RWPE1 (cell line): ENCODE measurements around the gene COPG1.

Experiments used
- CTCF ChIA-PET: fragments of 350-600 bp; sonication (Branson Sonifier 250); formaldehyde crosslinking; extraction: SDS; loops from one replicate; lab custom pipeline; 2021; lab: Yijun Ruan, JAX
- POLR2A ChIA-PET: fragments of 400-600 bp; formaldehyde crosslinking; extraction: SDS; loops from one replicate; lab custom pipeline; 2020; ENCODE audit warnings: antibody characterized with exemption; ENCODE audit not compliant: low non-redundant PET; lab: Yijun Ruan, JAX
- DNase-seq: peaks from one replicate; pipeline ENCODE4 v3.0.0; 2012; ENCODE audit warnings: low spot score
- H3K27ac ChIP-seq: fragments of 450-650 bp; 2 replicates; pipeline ENCODE4 v1.5.1; 2017
- TF ChIP-seq, protein P1 (sequence below): fragments of 450-650 bp; conservative IDR thresholded peaks from 2 replicates; pipeline ENCODE4 v1.5.1; 2017; ENCODE audit warnings: low read depth, mild to moderate bottlenecking

COPG1 gene

DNA sequence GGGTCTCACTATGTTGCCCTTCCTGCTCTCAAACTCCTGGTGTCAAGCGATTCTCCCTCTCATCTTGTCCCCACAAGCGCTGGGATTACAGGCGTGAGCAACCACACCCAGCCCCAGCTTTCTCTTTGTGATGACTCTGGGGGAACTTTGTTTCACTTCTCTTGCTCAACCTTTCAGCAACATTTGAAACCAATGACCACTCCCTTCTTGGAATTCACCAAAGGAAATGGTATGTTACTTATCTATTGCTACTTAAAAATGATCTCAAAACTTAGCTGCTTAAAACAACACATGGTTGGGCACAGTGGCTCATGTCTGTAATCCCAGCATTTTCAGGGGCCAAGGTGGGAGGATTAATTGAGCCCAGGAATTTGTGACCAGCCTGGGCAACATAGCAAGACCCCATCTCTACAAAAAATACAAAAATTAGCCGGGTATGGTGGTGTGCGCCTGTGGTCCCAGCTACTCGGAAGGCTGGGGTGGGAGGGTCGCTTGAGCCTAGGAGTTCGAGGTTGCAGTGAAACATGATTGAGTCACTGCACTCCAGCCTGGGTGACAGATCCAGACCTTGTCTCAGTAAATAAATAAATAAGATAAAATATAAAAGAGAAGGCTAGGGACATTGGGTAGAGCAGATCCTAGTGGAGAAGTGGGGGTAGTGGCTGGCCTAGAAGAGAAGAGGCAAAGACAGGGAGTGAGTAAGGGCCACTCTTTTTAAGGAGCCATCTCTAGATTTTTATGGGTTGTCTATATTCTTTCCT, 10.3 kb upstream of the COPG1 start:
- TF ChIP-seq, protein P1, sequence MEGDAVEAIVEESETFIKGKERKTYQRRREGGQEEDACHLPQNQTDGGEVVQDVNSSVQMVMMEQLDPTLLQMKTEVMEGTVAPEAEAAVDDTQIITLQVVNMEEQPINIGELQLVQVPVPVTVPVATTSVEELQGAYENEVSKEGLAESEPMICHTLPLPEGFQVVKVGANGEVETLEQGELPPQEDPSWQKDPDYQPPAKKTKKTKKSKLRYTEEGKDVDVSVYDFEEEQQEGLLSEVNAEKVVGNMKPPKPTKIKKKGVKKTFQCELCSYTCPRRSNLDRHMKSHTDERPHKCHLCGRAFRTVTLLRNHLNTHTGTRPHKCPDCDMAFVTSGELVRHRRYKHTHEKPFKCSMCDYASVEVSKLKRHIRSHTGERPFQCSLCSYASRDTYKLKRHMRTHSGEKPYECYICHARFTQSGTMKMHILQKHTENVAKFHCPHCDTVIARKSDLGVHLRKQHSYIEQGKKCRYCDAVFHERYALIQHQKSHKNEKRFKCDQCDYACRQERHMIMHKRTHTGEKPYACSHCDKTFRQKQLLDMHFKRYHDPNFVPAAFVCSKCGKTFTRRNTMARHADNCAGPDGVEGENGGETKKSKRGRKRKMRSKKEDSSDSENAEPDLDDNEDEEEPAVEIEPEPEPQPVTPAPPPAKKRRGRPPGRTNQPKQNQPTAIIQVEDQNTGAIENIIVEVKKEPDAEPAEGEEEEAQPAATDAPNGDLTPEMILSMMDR, result no peak
- ChIA-PET POLR2A (interaction anchor here (1.2 kb wide), 1 partner anchor 56 kb away, joined by 8 read pairs; the partner anchor contains the start of gene CNBP), CTCF (interaction anchor here (0.9 kb wide), 1 partner anchor 14 kb away, joined by 4 read pairs; no protein-coding TSS in a partner anchor)
- peak overlapping the region; percentile 84 for H3K27ac ChIP-seq
- no peak for DNase-seq

- ChIA-PET POLR2A (interaction anchor here (0.7 to 1.2 kb wide), 2 partner anchors 57 to 58 kb away, joined by 5 to 8 read pairs; partner anchors contain the start of gene CNBP), CTCF (interaction anchor here (0.6 to 1.0 kb wide), 4 partner anchors 38 to 104 kb away, joined by 3 to 4 read pairs (median 3); no protein-coding TSS in a partner anchor)
- TF ChIP-seq, protein P1, result no peak
- no peak for DNase-seq
- peak overlapping the region; percentile 84 for H3K27ac ChIP-seq
Observed at GRCh38 chr3:129239991-129240390, 9.4 kb upstream of the COPG1 start.

DNA sequence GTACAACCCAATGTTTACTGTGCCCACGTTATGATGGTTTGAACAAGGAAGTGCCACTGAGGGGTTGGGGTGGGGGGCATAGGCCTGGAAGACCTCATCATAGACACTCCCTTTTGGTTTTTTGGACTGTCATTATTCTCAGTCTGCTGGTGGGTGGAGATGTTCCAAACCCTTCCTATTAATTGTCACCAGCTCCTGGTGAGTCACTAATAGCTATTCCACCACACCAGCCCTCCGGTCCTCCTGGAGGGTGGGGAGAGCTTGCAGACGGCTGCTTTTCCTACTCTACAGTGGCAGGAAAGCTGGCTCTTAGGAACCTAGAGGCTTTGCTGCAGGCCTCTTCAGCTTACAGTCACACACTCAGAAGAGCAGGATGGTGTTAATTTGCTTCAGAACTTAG, 9.0 kb upstream of the COPG1 start:
- ChIA-PET POLR2A (interaction anchor here (0.7 to 1.2 kb wide), 2 partner anchors 57 to 58 kb away, joined by 5 to 8 read pairs; partner anchors contain the start of gene CNBP), CTCF (interaction anchor here (0.6 to 1.0 kb wide), 4 partner anchors 39 to 104 kb away, joined by 3 to 4 read pairs (median 3); no protein-coding TSS in a partner anchor)
- TF ChIP-seq, protein P1, result no peak
- peak overlapping the region; percentile 84 for H3K27ac ChIP-seq
- no peak for DNase-seq

DNA sequence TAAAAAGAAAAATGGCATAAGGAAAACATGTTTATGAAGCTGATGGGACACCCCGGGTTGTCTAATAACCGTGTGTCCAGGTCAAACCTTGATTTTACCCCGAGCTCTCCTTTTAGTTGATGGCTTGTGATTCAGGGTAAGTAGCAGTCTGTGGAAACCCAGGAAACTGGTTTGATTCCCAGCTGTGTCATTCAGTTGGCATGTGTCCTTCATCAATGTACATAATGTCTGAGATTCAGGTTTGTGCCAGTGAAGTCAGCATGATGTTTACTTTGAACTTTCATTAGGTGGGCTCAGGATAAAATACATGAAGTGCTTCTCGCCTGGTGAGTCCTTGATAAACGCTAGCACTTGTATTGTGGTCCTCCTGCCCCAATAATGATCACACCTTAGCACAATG, 4.3 kb upstream of the COPG1 start:
- DNase-seq, result peak; percentile 46
- CTCF ChIA-PET, result interaction anchor here (0.6 to 2.7 kb wide), 15 partner anchors 8 to 275 kb away, joined by 3 to 18 read pairs (median 4); partner anchors contain the start of gene CNBP
- peak overlapping the region; percentile 54 for H3K27ac ChIP-seq
- TF ChIP-seq, protein P1, result no peak
- POLR2A ChIA-PET, result interaction anchor here (0.7 to 1.6 kb wide), 2 partner anchors 62 to 83 kb away, joined by 3 to 7 read pairs; no protein-coding TSS in a partner anchor

- ChIA-PET POLR2A (interaction anchor here (0.7 to 1.6 kb wide), 3 partner anchors 63 to 84 kb away, joined by 3 to 7 read pairs (median 6); a partner anchor contains a TSS), CTCF (interaction anchor here (0.6 to 2.7 kb wide), 18 partner anchors 9 to 276 kb away, joined by 3 to 18 read pairs (median 4); partner anchors contain the start of gene CNBP)
- peak; percentile 83 for DNase-seq
- TF ChIP-seq, protein P1, result peak; percentile 93
- peak overlapping the region; percentile 49 for H3K27ac ChIP-seq
Observed at GRCh38 chr3:129245641-129246306, 3.6 kb upstream of the COPG1 start.
